PFSK-1 (cell line): ENCODE measurements around the gene PLXND1.

Experiments
- POLR2AphosphoS5 ChIP-seq: IDR thresholded peaks from 2 replicates; pipeline ENCODE4 v1.6.1; 2012; ENCODE audit warnings: low read depth, mild to moderate bottlenecking, control low read depth, low read length, moderate library complexity
- REST ChIP-seq, 2 experiments: IDR thresholded peaks; 2 replicates each; pipeline versions ENCODE4 v1.6.1 to v1.8.0; 2011 to 2012; ENCODE audit warnings: low read depth in 2 of 2, low read length in 2 of 2, control low read depth in 1 of 2, inconsistent platforms in 1 of 2, mild to moderate bottlenecking in 1 of 2, moderate library complexity in 1 of 2; ENCODE audit not compliant: insufficient read depth in 1 of 2
- SIN3A ChIP-seq: IDR thresholded peaks from 2 replicates; pipeline ENCODE4 v1.6.1; 2012; ENCODE audit warnings: mild to moderate bottlenecking, low read length, moderate library complexity, borderline replicate concordance; ENCODE audit not compliant: insufficient read depth

DNA sequence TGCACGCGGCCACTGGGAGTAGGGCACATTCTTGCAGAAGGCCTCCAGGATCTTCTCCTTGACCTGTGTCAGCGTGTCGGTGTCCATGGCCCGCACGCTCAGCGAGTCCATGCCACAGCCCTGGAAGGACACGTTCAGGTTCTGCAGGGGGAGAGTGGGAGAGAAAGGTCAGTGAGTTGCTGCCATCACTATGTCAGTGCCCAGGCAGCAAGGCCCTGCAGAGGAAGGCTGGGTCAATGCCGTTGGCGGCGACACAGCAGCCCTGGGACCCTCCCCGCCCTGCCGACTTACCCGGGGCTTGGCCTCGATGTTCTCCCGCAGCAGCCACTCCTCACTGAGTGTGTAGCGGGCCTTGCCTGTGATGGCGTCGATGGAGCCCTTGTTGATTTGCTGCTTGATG lies 43.7 kb downstream of the PLXND1 start:
- TF ChIP-seq REST (IDR thresholded peaks at IDR 0.05; ENCODE audit: insufficient read depth in 1 of 2, low read depth in 2 of 2, low read length in 2 of 2) (no peak), POLR2AphosphoS5 (no peak), SIN3A (no peak)
